ENCODE data around the gene STAG3.
A peak's percentile ranks its signal among the peaks of the same experiment; 100 is the strongest.

The STAG3 gene

DNA sequence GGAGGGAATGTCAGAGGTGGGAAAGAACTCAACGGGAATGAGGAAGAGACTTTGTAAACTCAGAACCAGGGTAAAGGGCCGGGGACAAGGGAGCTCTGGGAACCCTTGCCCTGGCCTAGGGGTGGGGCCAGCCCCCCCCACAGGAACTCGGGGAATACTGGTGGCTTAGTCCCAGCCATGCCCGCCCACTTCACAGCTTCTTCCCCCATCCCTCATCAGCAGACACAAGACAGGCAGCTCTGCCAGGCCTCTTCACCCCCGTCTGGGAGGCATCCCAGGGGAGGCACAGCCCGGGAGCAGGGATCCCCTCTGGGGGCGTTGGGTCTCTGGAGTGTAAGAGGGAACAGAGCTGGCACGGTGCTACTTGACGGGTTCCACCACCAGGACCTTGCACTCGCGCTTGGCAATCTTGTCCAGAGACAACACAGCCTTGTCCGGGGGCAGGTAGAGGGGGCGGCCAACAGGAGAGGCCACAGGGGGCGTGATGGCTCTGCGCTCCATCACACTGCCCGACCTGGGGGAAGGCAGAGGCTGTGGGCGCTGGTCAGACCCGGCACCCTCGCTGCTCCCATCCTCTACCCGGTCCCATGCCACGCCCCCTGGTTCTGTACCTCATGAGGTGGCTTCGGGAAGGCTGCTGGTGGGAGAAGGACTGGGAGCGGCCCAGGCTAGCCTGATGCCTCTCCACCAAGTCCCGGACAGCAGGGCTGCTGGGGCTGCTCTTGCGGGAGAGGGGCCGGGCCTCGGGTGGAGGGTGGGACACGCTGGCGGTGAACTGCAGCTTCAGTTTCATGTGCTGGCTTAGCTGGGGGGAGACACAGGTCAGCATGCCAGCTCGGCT is 22.8 kb upstream of the STAG3 start:
- DNase-seq, result no peak

DNA sequence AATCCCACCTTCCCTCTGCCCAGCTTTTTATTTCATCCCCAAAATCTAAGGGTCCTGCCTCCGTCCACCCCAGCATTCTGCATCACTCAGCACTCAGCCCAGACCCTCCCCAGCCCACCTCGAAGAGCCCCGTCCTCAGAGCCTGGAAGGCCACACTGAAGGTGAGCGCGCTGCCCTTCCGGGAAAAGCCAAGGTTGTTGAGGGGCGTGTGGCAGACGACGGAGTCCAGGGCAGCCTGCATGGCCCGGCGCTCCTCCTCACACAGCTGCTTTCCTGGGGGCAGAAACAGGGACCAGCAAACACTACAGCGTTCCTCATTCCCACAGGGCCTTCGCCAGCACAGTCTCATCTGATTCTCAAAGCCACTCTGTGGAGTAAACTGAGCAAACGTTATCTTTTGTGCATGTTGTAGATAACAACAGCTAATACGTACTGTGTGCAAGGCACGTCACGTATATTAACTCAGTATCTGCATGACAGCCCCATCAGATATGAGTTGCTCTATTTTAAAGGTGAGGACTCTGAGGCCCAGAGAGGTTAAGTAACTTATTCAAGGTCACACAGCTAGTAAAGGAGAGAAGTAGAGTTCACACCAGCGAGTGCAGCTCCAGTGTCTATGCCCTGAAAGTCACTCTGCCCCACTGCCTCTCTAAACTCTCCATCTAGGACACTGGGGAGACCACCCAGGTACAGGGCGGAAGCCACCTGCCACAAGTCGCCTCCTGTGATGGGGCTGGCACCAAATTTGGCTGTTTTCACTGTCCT is 22.0 kb upstream of the STAG3 start:
- DNase-seq, result no peak

DNA sequence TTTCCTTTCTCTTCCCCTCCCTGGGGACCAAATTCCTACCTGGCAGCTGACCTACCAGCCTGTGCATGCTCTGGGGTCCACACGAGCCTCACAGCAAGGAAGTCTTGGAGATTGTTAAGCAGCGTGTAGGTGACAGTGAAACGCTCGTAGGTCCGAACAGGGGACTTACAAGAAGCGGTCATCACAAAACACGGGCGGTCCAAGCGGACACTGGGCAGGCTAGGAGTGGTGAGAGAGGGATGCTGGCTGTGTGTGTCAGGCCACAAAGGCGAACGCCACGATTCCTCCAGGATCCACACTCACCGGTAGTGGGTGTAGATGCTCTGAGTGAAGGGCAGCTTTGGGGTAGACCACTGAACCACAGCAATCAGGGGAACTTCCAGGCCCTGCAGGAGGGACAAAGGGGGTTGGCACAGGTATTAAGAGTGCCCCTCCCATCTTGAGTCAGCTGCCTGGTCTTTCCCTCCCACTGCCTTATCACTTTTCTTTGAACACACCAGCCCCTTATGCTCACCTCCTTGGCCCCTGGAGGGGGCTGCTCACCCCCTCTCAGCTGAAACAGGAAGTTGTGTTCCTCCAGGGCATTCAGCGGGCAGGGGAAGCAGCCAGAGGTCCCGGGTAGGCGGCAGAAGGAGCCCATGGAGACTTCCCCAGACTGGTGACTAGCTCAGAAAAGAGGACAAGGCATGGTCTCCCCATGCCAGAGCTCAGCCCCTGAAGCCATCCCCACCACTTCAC is 21.2 kb upstream of the STAG3 start:
- DNase-seq, result no peak

DNA sequence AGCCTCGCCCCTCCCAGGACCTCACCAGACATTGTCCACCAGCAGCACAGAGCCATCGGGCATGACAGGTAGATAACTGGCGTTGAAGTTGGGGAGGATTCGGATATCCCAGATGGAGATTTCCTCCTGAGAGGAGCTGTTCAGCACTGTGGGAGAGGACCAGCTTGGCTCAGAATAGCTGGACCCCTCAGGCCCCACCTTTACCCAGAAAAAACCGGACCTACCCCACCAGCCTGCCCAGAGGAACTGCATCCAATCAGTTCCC is 20.7 kb upstream of the STAG3 start:
- no peak for DNase-seq

DNA sequence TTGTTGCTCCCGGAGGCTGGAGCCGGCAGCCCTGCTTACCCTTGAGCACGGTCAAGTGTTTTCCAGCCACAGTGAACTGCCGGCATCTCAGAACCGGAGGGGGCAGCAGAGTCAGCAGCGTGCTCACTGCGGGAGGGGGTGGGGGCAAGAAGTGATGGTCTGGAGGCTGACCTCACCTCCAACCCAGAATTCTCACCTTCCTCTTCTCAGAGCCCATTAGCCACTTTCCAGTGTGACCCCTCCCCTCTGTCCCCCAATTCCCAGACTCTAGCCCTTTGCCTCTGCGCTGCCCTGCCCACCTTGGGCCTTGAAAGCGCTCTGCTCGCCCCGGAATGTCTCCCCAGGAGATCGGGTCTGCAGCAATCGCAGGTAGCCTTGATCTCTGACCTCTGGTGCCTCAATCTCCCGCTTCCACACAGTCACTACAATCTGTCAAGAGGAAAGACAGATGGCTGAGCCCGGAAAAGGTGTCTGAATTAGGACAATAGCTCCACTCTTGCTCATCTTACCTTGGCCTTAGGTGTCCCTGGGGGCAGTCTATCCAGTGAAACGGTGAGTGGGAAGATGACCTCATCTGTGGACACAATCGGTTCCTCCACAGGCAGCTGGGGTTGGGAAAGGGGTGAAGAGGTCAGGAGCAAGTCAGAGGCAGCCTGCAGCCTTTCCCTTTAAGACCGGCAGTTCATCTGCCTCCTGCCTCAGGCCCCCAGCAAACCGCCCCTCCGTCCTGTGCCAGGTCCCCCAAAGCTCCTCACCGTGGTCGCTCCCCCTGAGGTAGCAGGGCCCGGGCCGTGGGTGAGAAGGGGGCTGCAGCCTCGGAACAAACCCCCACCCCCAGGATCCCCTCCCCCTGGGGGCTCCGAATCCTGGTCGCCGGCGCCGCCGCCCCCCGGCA is 20.1 kb upstream of the STAG3 start:
- no peak for DNase-seq

DNA sequence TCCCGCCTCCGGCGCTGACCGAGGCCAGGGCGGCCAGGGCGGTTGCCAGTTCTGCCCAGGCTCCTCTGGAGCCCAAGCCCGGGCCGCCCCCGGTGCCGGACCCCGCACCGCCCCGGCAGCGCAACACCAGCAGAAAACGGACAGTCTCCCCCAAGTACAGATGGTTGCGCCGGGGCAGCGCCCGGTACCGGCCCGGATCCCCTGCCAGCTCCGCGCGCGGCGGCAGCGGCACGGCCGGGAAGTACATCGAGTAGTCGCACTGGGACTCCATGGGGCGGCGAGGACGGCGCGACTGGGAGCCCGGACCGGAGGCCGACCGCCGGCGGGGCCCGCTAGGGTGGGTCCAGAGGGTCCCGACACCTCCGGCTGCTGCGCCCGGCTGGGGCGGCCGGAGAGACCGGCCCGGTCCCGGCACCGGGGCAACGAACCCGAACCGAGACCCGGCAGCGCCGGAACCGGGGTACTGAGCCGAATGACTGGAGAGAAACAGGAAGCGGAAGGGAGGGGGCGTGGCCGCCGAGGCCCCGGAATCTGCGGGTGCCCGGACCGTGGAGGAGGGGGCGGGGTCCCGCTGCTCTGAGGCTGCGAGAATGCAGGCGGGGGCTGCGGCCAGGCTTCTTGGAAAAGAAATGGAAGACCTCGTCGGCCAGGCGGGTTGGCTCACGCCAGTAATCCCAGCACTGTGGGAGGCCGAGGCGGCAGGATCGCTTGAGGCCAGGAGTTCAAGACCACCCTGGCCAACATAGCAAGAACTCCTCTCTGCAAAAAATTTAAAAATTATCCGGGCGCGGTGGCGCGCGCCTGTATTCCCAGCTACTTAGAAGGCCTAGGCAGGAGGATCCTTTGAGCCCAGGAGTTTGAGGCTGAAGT is 19.3 kb upstream of the STAG3 start, which contains the start of gene TRAPPC14:
Gene TRAPPC14 (minus strand): TSS at position 495 of the 870 bp plus-strand sequence. CDS start 224 bp downstream, at position 271.
- peak; percentile 74 for DNase-seq

DNA sequence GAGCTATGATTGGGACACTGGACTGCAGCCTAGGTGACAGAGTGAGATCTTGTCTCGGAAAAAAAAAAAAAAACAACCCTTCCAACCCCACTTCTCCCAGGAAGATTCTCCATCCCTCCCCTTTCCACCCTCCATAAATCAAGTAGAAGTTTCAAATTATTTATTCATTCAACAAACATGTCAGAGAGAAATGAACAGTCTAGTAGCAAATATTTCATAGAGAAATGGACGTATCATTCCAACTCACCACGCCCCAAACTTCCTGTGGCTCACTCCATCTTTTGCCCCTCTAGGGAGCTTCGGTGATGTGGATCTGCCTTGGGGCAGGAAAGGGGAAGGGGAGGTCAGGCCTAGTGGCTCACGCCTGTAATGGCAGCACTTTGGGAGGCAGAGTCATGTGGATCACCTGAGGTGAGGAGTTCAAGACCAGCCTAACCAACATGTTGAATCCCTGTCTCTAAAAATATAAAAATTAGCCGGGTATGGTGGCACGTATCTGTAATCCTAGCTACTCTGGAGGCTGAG is 18.6 kb upstream of the STAG3 start:
- DNase-seq, result no peak

DNA sequence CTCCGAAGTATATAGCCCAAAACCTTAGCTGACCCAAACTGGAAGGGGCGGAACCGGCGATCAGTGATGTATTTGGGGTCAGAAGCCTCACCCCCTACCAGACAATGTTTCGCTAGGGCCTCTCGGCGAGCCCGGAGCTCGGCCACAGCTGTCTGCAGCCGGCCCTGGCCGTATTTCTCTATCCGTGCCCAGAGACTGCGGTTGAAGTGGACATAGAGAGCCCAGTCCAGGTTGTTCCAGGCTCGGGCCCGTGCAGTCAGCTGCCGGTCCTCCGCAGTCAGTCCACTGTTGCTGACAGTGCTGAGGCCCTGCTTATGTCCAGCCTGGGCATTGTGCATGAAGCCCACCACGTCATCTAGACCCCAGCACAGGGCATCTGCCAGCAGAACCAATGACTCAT is 17.7 kb upstream of the STAG3 start:
- DNase-seq, result no peak

DNA sequence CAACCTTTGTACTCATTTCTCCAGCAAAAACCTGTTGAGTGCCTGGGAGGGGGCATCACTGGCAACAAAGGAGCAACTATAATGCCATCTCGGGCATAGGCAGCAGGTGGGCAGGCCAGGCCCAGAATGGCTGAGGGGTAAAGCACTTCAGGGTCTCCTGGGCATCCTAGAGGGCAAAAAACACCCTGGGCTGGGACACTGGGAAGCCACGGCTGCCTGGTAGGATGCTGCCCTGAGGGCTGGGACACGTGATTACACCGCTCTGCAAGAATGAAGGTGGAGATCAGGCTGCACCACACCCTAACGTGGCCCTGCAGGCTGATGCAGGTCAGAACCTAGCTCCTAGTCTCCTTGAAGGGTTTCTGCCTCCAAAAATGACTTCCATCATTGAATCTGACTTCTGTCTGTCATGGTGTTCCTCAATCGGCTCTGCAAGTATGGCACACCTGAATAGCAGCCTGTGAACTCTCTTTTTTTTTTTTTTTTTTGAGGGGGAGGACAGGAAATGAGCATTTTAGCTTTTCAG is 14.6 kb upstream of the STAG3 start:
- DNase-seq, result no peak

DNA sequence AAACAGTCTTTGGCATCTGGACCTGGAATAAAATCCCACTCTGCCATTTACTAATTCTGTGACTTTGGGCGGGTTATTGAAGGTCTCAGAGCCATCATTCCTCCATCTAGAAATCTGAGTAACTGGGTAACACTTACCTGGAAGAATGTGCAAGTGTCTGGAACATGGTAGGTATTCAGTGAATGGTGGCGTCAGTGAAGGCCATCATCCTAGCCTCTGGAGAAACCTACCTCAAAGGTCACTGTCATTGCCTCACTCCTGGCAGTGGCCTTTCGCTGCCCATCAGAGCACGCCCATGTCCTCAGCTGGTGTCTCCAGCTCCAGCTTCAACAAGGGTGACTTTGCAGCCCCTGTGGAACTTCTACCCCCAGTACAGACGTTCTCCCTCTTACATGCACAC is 13.8 kb upstream of the STAG3 start:
- no peak for DNase-seq

DNA sequence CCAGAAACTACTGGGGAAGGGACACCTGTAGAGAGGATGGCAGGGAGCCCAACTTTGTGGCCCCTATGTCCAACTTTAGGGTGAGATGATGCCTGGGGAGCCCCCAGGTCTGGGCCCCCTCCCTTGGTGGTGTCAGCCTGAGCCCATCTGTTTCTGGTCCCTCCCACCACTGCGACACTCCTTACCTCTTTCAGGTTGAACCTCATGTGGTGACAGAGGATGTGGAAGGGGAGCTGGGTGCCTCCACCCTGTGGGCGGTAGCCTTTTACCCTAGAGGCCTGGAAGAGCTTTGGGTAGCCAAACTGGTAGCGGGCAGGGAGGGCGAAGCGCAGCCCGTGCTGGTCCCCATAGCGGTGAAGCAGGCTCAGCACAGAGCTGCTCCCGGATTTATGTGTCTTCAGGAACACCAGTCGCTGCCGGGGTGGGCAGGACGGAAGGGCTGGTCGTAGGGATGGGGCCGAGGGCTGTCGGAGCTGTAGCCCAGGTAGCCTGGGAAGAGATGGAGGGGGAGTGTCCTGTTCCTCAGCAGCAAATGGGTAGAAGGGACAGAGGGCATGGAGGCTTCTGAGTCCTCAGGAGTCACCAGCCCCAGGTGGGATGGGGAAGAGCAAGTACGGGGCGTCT is 11.3 kb upstream of the STAG3 start:
- DNase-seq, result no peak

DNA sequence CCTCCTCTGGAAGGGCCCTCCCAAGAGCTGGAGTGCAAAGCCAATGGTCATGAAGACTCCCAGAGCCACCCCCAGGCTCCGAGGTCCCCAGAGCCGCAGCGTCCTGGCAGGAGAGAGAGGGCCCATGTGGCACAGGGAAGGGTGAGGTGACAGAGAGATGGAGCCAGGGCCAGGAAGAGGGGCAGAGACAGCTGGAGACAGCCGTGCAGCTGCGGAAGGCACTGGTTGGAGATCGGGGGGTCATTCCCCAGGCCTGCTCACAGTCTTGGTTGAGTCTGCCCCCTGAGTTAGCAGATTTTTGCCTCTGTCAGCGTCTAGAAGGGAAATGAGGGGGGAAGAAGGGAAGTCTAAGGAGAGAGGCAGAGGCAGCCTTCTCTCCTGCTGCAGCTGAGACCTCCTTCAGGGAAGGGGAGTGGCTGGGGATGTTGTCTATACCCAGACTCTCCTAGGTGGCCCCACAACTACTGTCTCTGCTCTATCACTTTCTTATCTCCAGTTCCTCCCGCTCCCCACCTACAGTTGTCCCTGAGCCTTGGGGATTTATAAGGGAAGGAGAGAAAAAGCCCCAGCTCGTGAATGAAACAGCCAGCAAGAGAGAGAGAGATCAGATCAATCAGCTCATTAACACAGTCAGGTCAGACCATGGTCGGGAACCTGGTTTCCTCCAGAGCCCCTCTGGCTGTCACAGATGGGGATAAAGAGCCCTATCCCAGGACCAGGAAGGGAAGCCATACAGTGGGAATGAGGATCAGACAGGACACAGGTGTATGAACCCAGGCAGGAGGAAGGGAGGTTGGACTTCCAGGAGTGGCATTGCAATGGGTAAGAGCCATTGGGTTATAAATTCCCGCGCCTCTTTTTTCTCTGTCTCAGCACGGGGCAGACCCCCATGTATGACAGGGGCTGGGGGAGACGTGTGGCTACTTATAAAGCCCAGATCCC is 10.5 kb upstream of the STAG3 start:
- no peak for DNase-seq

DNA sequence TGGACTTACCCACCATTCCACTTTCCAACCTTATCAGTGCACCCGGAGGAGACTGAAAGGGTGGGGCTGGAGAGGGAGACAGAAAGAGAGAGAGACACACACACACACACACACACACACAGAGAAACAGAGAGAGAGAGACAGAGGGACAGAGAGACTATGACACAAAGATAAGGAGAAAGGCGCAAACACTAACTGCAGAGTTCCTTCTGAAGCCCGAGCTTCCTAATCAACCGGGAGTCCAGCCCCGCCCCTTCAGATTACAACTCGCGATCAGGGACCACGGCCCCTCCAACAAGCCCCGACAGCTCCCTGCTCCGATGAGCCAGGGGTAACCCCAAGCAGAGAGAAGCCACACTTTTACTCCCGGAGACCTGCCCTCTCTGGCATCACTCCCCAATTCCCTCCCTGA is 9.8 kb upstream of the STAG3 start:
- no peak for DNase-seq

DNA sequence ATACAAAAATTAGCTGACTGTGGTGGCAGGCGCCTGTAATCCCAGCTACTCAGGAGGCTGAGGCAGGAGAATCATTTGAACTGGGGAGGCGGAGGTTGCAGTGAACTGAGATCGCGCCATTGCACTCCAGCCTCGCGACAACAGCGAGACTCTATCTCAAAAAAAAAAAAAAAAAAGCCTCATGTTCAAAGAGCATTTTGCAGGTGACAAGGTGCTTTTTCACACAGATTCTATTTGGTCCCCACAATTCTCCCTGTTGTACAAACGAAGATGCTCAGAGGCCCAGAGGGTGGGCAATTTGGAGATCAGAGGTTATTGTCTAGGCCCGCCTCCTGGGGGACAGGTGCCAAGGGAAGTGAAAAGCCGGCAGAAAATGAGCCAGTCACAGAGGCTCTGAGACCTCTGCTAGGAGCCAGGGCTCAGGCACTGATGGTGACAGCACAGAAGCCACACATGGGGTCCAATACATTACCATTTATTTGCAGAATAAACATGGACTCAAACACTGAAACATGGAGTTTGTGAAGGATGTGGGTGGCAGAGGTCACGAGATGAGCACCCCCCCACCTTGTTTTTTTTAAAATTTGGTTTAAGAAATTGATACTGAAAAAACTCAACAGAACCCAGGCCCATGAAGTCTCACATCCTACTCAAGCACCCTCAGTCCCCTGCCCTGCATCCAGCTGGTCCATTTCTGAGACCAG is 8.4 kb upstream of the STAG3 start:
- DNase-seq, result no peak

DNA sequence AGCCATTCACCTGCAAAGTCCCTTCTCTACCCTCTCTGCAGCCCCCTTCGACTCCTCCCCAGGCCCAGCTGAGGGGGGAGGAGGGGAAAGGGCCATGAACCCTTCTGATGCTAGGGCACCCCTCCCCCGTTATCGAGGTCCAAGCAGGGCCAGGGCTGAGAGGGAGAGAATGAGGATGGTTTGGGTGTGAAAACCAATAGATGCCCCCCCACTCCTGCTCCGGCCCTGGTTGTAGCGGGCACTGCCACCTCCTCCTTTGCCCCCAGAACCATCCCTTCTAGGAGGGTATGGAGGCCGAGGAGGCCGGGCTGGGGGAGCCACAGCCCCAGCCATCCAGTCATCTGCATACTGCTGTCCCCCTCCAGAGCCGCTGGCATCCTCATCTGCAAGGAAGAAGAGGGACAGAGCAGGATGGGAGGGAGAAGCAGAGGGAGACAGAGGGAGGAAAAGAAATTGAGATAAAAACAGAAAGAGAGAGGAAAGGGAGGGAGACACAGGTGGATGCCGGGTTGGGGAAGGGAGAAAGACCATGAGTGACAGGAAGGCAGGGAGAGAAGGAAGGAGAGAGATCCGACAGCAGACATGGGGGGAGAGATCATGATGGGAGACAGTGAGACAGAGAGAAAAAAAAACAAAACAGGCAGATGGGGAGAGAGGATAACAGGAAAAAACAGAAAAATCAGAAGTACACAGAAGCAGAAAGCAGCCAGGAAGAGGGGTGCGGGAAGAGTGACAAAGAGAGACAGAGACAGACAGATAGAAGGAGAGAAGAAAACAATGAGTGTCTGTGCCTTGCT is 7.4 kb upstream of the STAG3 start:
- DNase-seq, result no peak

DNA sequence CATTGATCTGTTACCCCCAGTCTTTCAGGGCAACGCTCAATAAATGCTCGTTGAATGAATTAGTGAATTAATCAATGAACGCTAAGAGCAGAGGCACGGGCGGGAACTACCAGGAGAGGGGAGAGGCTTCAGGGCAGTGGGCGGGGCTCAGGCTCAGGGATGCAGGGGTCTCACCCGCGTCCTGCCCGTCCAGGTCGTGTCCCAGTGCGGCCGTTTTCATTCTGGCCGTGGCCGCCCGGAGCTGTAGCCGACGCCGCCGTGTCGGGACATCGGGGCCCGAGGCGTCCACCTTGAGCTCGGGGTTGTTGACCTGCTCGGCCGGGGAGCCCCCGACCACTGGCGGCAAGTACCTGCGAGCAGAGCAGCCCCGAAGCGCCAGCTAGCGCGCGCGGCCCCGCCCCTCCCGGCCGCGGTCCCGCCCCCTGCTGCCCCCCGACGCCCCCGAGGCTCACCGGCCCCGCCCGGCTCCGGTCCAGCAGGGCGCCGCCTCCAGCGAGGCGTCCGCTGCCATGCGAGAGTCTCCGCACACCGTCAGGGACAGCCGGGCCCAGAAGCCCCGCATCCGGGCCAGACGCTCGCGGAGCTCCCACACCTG is 6.5 kb upstream of the STAG3 start:
- no peak for DNase-seq

DNA sequence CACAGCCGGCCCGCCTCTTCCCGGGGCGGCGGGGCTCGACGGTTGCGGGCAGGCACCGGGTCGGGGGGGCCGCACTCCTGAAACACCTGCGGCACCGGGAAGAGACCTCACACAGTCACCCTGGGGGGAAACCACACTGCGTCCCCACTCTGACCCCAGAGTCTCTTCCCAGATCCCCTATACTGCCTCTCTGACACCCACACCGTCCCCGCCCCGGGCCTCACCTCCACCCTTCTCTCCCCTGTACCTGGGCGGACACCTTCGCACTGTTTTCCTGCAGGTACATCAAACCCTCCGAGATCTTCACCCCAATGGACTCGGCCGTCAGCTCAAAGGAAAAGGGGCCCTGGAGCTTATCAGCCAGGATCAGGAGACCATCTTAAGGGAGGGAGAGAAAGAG is 5.9 kb upstream of the STAG3 start:
- DNase-seq, result no peak

Data from DMS 273 treated with DMSO at 0.1 percent for 48 hours (cell line).